Measurements from ENCODE around the gene FGD4. TPM values are rescaled to one million over a fixed set of nuclear protein-coding genes. Genes with fewer than 3 reads are reported as not detected.

The FGD4 gene
- total RNA-seq, 1 experiment from 2014 or later: 37.4 TPM

- no peak for DNase-seq
- no TSS peak for BruUV-seq (replicated peaks)
- CTCF ChIA-PET: no interaction called here
- TF ChIP-seq CTCF (IDR thresholded peaks at IDR 0.05; ENCODE audit: unreplicated experiment): no peak
- H3K27ac Mint-ChIP-seq (ENCODE audit: unreplicated experiment): no peak overlapping the region
- intact Hi-C loops (cut with micrococcal nuclease; ENCODE audit: unreplicated experiment): no loop called here
- H3K4me1 Mint-ChIP-seq (ENCODE audit: low read depth, unreplicated experiment): no peaks in the 10 kb centered on the region
- peaks cover 5% of the 10 kb centered on the region for H3K9me3 Mint-ChIP-seq (ENCODE audit: low read depth, unreplicated experiment)
- no peaks in the 10 kb centered on the region for H3K27me3 Mint-ChIP-seq (ENCODE audit: unreplicated experiment)
- H3K4me3 Mint-ChIP-seq (ENCODE audit: low read depth, unreplicated experiment): no peak overlapping the region
- no peaks in the 10 kb centered on the region for H3K36me3 Mint-ChIP-seq (ENCODE audit: insufficient read depth, unreplicated experiment)
These were observed 266.7 kb downstream of the FGD4 start for GRCh38 chr12:32666018-32666417.

DNA sequence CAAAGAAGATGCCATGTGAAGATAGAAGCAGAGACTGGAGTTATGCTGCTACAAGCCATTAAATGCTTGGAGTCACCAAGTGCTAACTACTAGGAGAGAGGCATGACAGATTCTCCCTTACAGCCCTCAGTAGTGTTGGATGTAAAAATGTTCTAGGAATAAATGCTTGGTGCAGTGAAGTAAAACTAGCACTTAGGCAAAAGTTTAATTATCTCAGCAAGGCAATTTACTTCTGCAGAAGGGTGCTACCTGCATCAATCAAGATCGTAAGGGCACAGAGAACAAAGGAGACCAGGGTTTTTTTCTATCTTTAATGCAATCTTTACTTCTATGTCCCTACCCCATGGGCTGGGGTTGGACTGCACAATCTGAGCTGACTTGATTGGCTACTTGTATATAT, 270.2 kb downstream of the FGD4 start:
- Mint-ChIP-seq H3K27ac (ENCODE audit: unreplicated experiment) (no peak overlapping the region), H3K4me1 (ENCODE audit: low read depth, unreplicated experiment) (no peaks in the 10 kb centered on the region), H3K27me3 (ENCODE audit: unreplicated experiment) (no peaks in the 10 kb centered on the region), H3K9me3 (ENCODE audit: low read depth, unreplicated experiment) (peaks cover 5% of the 10 kb centered on the region), H3K36me3 (ENCODE audit: insufficient read depth, unreplicated experiment) (no peaks in the 10 kb centered on the region), H3K4me3 (ENCODE audit: low read depth, unreplicated experiment) (no peak overlapping the region)
- no TSS peak for BruUV-seq (replicated peaks)
- TF ChIP-seq CTCF (IDR thresholded peaks at IDR 0.05; ENCODE audit: unreplicated experiment): no peak
- CTCF ChIA-PET: no interaction called here
- DNase-seq: no peak
- intact Hi-C loops (cut with micrococcal nuclease; ENCODE audit: unreplicated experiment): no loop called here

- H3K27me3 Mint-ChIP-seq (ENCODE audit: unreplicated experiment): no peaks in the 10 kb centered on the region
- TF ChIP-seq CTCF (IDR thresholded peaks at IDR 0.05; ENCODE audit: unreplicated experiment): peak; percentile 51
- no peak overlapping the region for H3K4me3 Mint-ChIP-seq (ENCODE audit: low read depth, unreplicated experiment)
- H3K4me1 Mint-ChIP-seq (ENCODE audit: low read depth, unreplicated experiment): no peaks in the 10 kb centered on the region
- intact Hi-C loops (cut with micrococcal nuclease; ENCODE audit: unreplicated experiment): loop anchor here (1.0 kb wide), 2 partner anchors 217 to 307 kb away; no protein-coding TSS in a partner anchor
- no TSS peak for BruUV-seq (replicated peaks)
- CTCF ChIA-PET: interaction anchor here (0.9 to 1.2 kb wide), 2 partner anchors 215 to 270 kb away, joined by 3 read pairs; no protein-coding TSS in a partner anchor
- peaks cover 5% of the 10 kb centered on the region for H3K9me3 Mint-ChIP-seq (ENCODE audit: low read depth, unreplicated experiment)
- no peak overlapping the region for H3K27ac Mint-ChIP-seq (ENCODE audit: unreplicated experiment)
- peak; percentile 48 for DNase-seq
- no peaks in the 10 kb centered on the region for H3K36me3 Mint-ChIP-seq (ENCODE audit: insufficient read depth, unreplicated experiment)
These were observed 272.8 kb downstream of the FGD4 start for GRCh38 chr12:32671930-32672780.

- Mint-ChIP-seq H3K27ac (ENCODE audit: unreplicated experiment) (peak within 1 kb of the TSS; percentile 65), H3K27me3 (ENCODE audit: unreplicated experiment) (no peaks in the 10 kb centered on the region), H3K4me1 (ENCODE audit: low read depth, unreplicated experiment) (peaks cover 9% of the 10 kb centered on the region), H3K36me3 (ENCODE audit: insufficient read depth, unreplicated experiment) (peaks cover 18% of the 10 kb centered on the region), H3K4me3 (ENCODE audit: low read depth, unreplicated experiment) (peak within 1 kb of the TSS; percentile 75), H3K9me3 (ENCODE audit: low read depth, unreplicated experiment) (no peaks in the 10 kb centered on the region)
- no TSS peak for BruUV-seq (replicated peaks)
- intact Hi-C loops (cut with micrococcal nuclease; ENCODE audit: unreplicated experiment): no loop called here
- CTCF ChIA-PET: no interaction called here
- peak; percentile 96 for DNase-seq
- no peak for TF ChIP-seq CTCF (IDR thresholded peaks at IDR 0.05; ENCODE audit: unreplicated experiment)
These were observed 279.9 kb downstream of the FGD4 start, which contains the start of gene DNM1L for GRCh38 chr12:32679091-32679919. Gene DNM1L, plus strand, starts transcription at chr12:32679301. Its CDS starts 63 bp downstream, at chr12:32679364.
